Sciatic nerve (tissue), 2 donors: ENCODE measurements around the gene TNS3. TPM values are rescaled to one million over a fixed set of nuclear protein-coding genes. Genes with fewer than 3 reads are reported as not detected.
"Not testable (repeated sequence)": the region's sequence is repeated elsewhere in the genome, so short reads cannot be mapped to it uniquely, and the experiment has no call there.

Experiments used
- ATAC-seq: fragments of 200-7000 bp; cut with Tn5 transposase; one replicate; pipeline ENCODE4 v1.9.1; 2020; ENCODE audit warnings: mild to moderate bottlenecking, moderate library complexity
- DNase-seq: peaks from one replicate; pipeline ENCODE4 v3.0.0-alpha.2; 2020; ENCODE audit warnings: low spot score
- intact Hi-C: fragments of 100-400 bp; cut with DNase I; formaldehyde crosslinking; loops from one replicate; pipeline ENCODE4 v1.14.2; 2022
- total RNA-seq: library from RNA; stranded (reverse); fragmentation: NEBNext Ultra II Directional; extraction: Animal tissue kit (Norgen Biotek cat#: 25700); gene quantifications from one replicate; pipeline ENCODE4 v1.2.1, GENCODE V29; 2021
- donor health status: DM: no; HTN: no; CAD: no.
- donor health status: DM: no; HTN: no; CAD: no.

Gene TNS3
- 230 TPM for total RNA-seq

GRCh38 chr7:47581804-47582763 lies at the start of gene TNS3:
TSS of gene TNS3 (minus strand) at chr7:47582111. CDS start at chr7:47439636, 142,475 bp downstream.
- no peak for DNase-seq
- intact Hi-C loops: no loop called here
- ATAC-seq: peak; percentile 6

GRCh38 chr7:47631711-47632110 lies 49.8 kb upstream of the TNS3 start:
- no peak for DNase-seq
- ATAC-seq: no peak
- intact Hi-C loops: no loop called here

- DNase-seq: no peak
- intact Hi-C loops: no loop called here
- no peak for ATAC-seq
These were observed 45.8 kb upstream of the TNS3 start for GRCh38 chr7:47627580-47628283.

- intact Hi-C loops: no loop called here
- no peak for ATAC-seq
- DNase-seq: no peak
These were observed 44.2 kb upstream of the TNS3 start for GRCh38 chr7:47625861-47626715.

- no peak for DNase-seq
- no peak for ATAC-seq
- intact Hi-C loops: no loop called here
These were observed 42.8 kb upstream of the TNS3 start for GRCh38 chr7:47624689-47625088.

GRCh38 chr7:47622946-47623640 lies 41.2 kb upstream of the TNS3 start:
- ATAC-seq (peak; percentile 85), DNase-seq (no peak)
- intact Hi-C loops: no loop called here

GRCh38 chr7:47622586-47622945 lies 40.7 kb upstream of the TNS3 start:
- intact Hi-C loops: no loop called here
- ATAC-seq (peak; percentile 18), DNase-seq (no peak)

- DNase-seq (no peak), ATAC-seq (peak; percentile 21)
- intact Hi-C loops: no loop called here
These were observed 40.2 kb upstream of the TNS3 start for GRCh38 chr7:47621979-47622561.

- DNase-seq: no peak
- intact Hi-C loops: no loop called here
- no peak for ATAC-seq
These were observed 39.4 kb upstream of the TNS3 start for GRCh38 chr7:47621347-47621746.

- DNase-seq: no peak
- intact Hi-C loops: no loop called here
These were observed 37.9 kb upstream of the TNS3 start for GRCh38 chr7:47619806-47620205.

GRCh38 chr7:47617131-47617530 lies 35.2 kb upstream of the TNS3 start:
- DNase-seq: no peak
- intact Hi-C loops: no loop called here
- ATAC-seq: no peak

More at GRCh38 chr7:47619806-47620205, 37.9 kb upstream of the TNS3 start:
- ATAC-seq: no peak

- intact Hi-C loops: no loop called here
- no peak for ATAC-seq
- no peak for DNase-seq
These were observed 32.5 kb upstream of the TNS3 start for GRCh38 chr7:47614450-47614849.

- DNase-seq (no peak), ATAC-seq (no peak)
- intact Hi-C loops: no loop called here
These were observed 29.2 kb upstream of the TNS3 start for GRCh38 chr7:47611045-47611511.

- intact Hi-C loops: no loop called here
- DNase-seq (no peak), ATAC-seq (peak; percentile 93)
These were observed 28.7 kb upstream of the TNS3 start for GRCh38 chr7:47610506-47611044.

- ATAC-seq (peak; percentile 77), DNase-seq (no peak)
- intact Hi-C loops: no loop called here
These were observed 28.0 kb upstream of the TNS3 start for GRCh38 chr7:47609803-47610452.

GRCh38 chr7:47606593-47607046 lies 24.7 kb upstream of the TNS3 start:
- ATAC-seq, DNase-seq, intact Hi-C loops: not testable (repeated sequence)

- DNase-seq: no peak
- intact Hi-C loops: no loop called here
- no peak for ATAC-seq
These were observed 24.1 kb upstream of the TNS3 start for GRCh38 chr7:47605816-47606575.
